CD4-positive, alpha-beta T cell (primary cell): ENCODE results near the gene NFKBIZ. TPM values are rescaled to one million over a fixed set of nuclear protein-coding genes. Genes with fewer than 3 reads are reported as not detected.
A peak's percentile ranks its signal among the peaks of the same experiment; 100 is the strongest.

Experiments used
- ATAC-seq: fragments of 200-7000 bp; cut with Tn5 transposase; one replicate; pipeline ENCODE4 v1.10.0; 2022; ENCODE audit warnings: mild to moderate bottlenecking; ENCODE audit not compliant: poor library complexity
- CTCF ChIA-PET: fragments of 350-600 bp; sonication (Branson Sonifier 250); formaldehyde crosslinking; loops from one replicate; lab custom pipeline; 2021; ENCODE audit warnings: antibody characterized with exemption, inconsistent platforms; lab: Charles Lee
- POLR2A ChIA-PET: fragments of 350-600 bp; sonication (Branson Sonifier 250); formaldehyde crosslinking; loops from one replicate; lab custom pipeline; 2021; ENCODE audit warnings: antibody characterized with exemption, inconsistent platforms; lab: Charles Lee
- DNase-seq, 14 experiments: peaks; one replicate each; pipeline ENCODE4 v3.0.0-alpha.2; 2013 to 2020; ENCODE audit warnings: mixed read lengths in 2 of 14
- H3K27ac ChIP-seq, 2 donors: one replicate each; pipeline versions ENCODE4 v1.5.1 to v1.7.0; 2013; ENCODE audit warnings: low read length in 2 of 2, low read depth in 1 of 2, mild to moderate bottlenecking in 1 of 2
- H3K27me3 ChIP-seq, 2 experiments: 1 replicate in 1 of 2; 2 replicates in 1 of 2; pipeline versions ENCODE4 v1.6.1 to v1.7.0; 2013; ENCODE audit warnings: low read length in 2 of 2, control low read depth in 1 of 2, mild to moderate bottlenecking in 1 of 2, moderate library complexity in 1 of 2; ENCODE audit not compliant: insufficient read depth in 2 of 2, control insufficient read depth in 1 of 2
- H3K36me3 ChIP-seq: one replicate; pipeline ENCODE4 v1.6.1; 2013; ENCODE audit warnings: low read length, control low read depth; ENCODE audit not compliant: insufficient read depth
- H3K4me1 ChIP-seq: one replicate; pipeline ENCODE4 v1.6.1; 2013; ENCODE audit warnings: low read length, control low read depth; ENCODE audit not compliant: insufficient read depth
- H3K4me3 ChIP-seq: one replicate; pipeline ENCODE4 v1.5.1; 2013; ENCODE audit warnings: mild to moderate bottlenecking, low read length, moderate library complexity
- H3K9me3 ChIP-seq, 2 experiments: 1 replicate in 1 of 2; 2 replicates in 1 of 2; pipeline versions ENCODE4 v1.6.1 to v1.7.0; 2013; ENCODE audit warnings: low read length in 2 of 2, mild to moderate bottlenecking in 2 of 2, control low read depth in 1 of 2, moderate library complexity in 1 of 2; ENCODE audit not compliant: control insufficient read depth in 1 of 2, insufficient read depth in 1 of 2
- H3K27ac Mint-ChIP-seq: one replicate; pipeline ENCODE4 v1.8.0; 2020; ENCODE audit warnings: mixed read lengths
- H3K27me3 Mint-ChIP-seq: one replicate; pipeline ENCODE4 v1.8.0; 2021; ENCODE audit warnings: mixed read lengths
- H3K36me3 Mint-ChIP-seq: one replicate; pipeline ENCODE4 v1.8.0; 2021; ENCODE audit warnings: low read depth, mixed read lengths
- H3K4me1 Mint-ChIP-seq: one replicate; pipeline ENCODE4 v1.8.0; 2021; ENCODE audit warnings: low read depth, mixed read lengths
- H3K4me3 Mint-ChIP-seq: one replicate; pipeline ENCODE4 v1.8.0; 2020; ENCODE audit warnings: mild to moderate bottlenecking, mixed read lengths
- H3K9me3 Mint-ChIP-seq: one replicate; pipeline ENCODE4 v1.8.0; 2020; ENCODE audit warnings: mixed read lengths
- CTCF ChIP-seq: fragments of 200-600 bp; IDR thresholded peaks from one replicate; pipeline ENCODE4 v1.8.0; 2022; ENCODE audit warnings: antibody characterized with exemption, mild to moderate bottlenecking
- intact Hi-C, 2 experiments: fragments of 100-400 bp; cut with DNase I in 1 of 2; cut with micrococcal nuclease in 1 of 2; formaldehyde crosslinking; loops; one replicate each; pipeline versions ENCODE4 v1.15.1 to v1.9.0; 2023 to 2025; cut with DNase I, micrococcal nuclease
- total RNA-seq, 174 experiments: library from RNA in 2 of 174; stranded (reverse) in 2 of 174; gene quantifications; one replicate each; pipeline ENCODE4 v1.2.3 and lab custom pipeline; 2021 to 2026

The NFKBIZ gene
- total RNA-seq, 2 experiments from 2014 or later: 438 to 451 TPM

GRCh38 chr3:101806491-101806890, 42.8 kb upstream of the NFKBIZ start:
- ChIA-PET CTCF (interaction anchor here (1.4 kb wide), 1 partner anchor 423 kb away, joined by 6 read pairs; no protein-coding TSS in a partner anchor), POLR2A (interaction anchor here (1.0 to 1.5 kb wide), 2 partner anchors 20 to 43 kb away, joined by 4 to 5 read pairs; partner anchors contain the start of gene NFKBIZ)
- H3K9me3 Mint-ChIP-seq: no peaks in the 10 kb centered on the region
- Histone ChIP-seq H3K9me3 (no peaks in the 10 kb centered on the region), H3K36me3 (peaks cover 28% of the 10 kb centered on the region), H3K4me3 (no peak overlapping the region), H3K4me1 (peaks cover 20% of the 10 kb centered on the region), H3K27me3 (no peaks in the 10 kb centered on the region), H3K27ac (no peak overlapping the region)
- peaks cover 58% of the 10 kb centered on the region for H3K4me1 Mint-ChIP-seq
- ATAC-seq: no peak
- DNase-seq: no peak
- no peak for TF ChIP-seq CTCF
- H3K36me3 Mint-ChIP-seq: peaks cover 75% of the 10 kb centered on the region
- H3K4me3 Mint-ChIP-seq: no peak overlapping the region
- intact Hi-C loops: loop anchor here in 1 of 2 experiments (5.0 kb wide), 1 partner anchor 731 kb away; no protein-coding TSS in a partner anchor
- H3K27ac Mint-ChIP-seq: peak overlapping the region; percentile 32
- no peaks in the 10 kb centered on the region for H3K27me3 Mint-ChIP-seq

GRCh38 chr3:101807888-101808287, 41.4 kb upstream of the NFKBIZ start:
- CTCF ChIA-PET: interaction anchor here (0.6 to 4.9 kb wide), 3 partner anchors 70 to 421 kb away, joined by 3 to 33 read pairs (median 4); no protein-coding TSS in a partner anchor
- no peaks in the 10 kb centered on the region for H3K9me3 ChIP-seq
- peaks cover 17% of the 10 kb centered on the region for H3K36me3 ChIP-seq
- intact Hi-C loops: loop anchor here (2.0 to 5.0 kb wide), 2 partner anchors 19 to 729 kb away; no protein-coding TSS in a partner anchor
- POLR2A ChIA-PET: interaction anchor here (2.8 to 3.0 kb wide), 2 partner anchors 20 to 417 kb away, joined by 7 to 10 read pairs; no protein-coding TSS in a partner anchor
- Mint-ChIP-seq H3K9me3 (no peaks in the 10 kb centered on the region), H3K36me3 (peaks cover 66% of the 10 kb centered on the region), H3K4me3 (no peak overlapping the region), H3K4me1 (peaks cover 51% of the 10 kb centered on the region), H3K27me3 (no peaks in the 10 kb centered on the region), H3K27ac (no peak overlapping the region)
- H3K4me1 ChIP-seq: peaks cover 20% of the 10 kb centered on the region
- no peak overlapping the region for H3K4me3 ChIP-seq
- H3K27me3 ChIP-seq: no peaks in the 10 kb centered on the region
- TF ChIP-seq CTCF: no peak
- DNase-seq (no peak), ATAC-seq (no peak)
- H3K27ac ChIP-seq: no peak overlapping the region

- intact Hi-C loops: loop anchor here (1.0 to 5.0 kb wide), 6 partner anchors 17 to 728 kb away; partner anchors contain the start of gene NFKBIZ (in 1 of the 2)
- Mint-ChIP-seq H3K36me3 (peaks cover 60% of the 10 kb centered on the region), H3K4me3 (no peak overlapping the region), H3K27me3 (no peaks in the 10 kb centered on the region), H3K27ac (peak overlapping the region; percentile 73), H3K4me1 (peaks cover 50% of the 10 kb centered on the region), H3K9me3 (no peaks in the 10 kb centered on the region)
- peaks cover 9% of the 10 kb centered on the region for H3K36me3 ChIP-seq
- H3K9me3 ChIP-seq: no peaks in the 10 kb centered on the region
- peaks cover 20% of the 10 kb centered on the region for H3K4me1 ChIP-seq
- ChIA-PET CTCF (interaction anchor here (0.8 to 4.9 kb wide), 9 partner anchors 13 to 727 kb away, joined by 3 to 33 read pairs (median 4); partner anchors contain the start of genes CEP97 and NFKBIZ), POLR2A (interaction anchor here (0.6 to 3.0 kb wide), 9 partner anchors 18 to 420 kb away, joined by 3 to 12 read pairs (median 4); partner anchors contain the start of genes NFKBIZ and NXPE3)
- peak; percentile 73 for ATAC-seq
- peak in 10 of 14 experiments; percentile 4 to 79 (median 27) for DNase-seq
- H3K27me3 ChIP-seq: no peaks in the 10 kb centered on the region
- no peak overlapping the region for H3K4me3 ChIP-seq
- H3K27ac ChIP-seq: peak overlapping the region; percentile 25 to 43
- TF ChIP-seq CTCF: peak; percentile 72
These were observed 39.9 kb upstream of the NFKBIZ start for GRCh38 chr3:101809178-101810021.
